Nucleus accumbens (tissue), 56 donors: ENCODE data around the gene ART1.
"Not testable (repeated sequence)": the region's sequence is repeated elsewhere in the genome, so short reads cannot be mapped to it uniquely, and the experiment has no call there.

Experiments
- DNase-seq, 56 donors: peaks; one replicate each; lab custom pipeline; 2025; lab: John Stamatoyannopoulos, UW

The ART1 gene

GRCh38 chr11:3644817-3645235 is at the start of gene ART1:
TSS of gene ART1 (plus strand) at chr11:3645128. CDS start at chr11:3659214, 14,086 bp downstream.
- DNase-seq = peak in 1 of 56 donors; percentile 2

- not testable (repeated sequence) for DNase-seq
Measured at GRCh38 chr11:3597743-3598142, 47.2 kb upstream of the ART1 start.

- not testable (repeated sequence) for DNase-seq
Measured at GRCh38 chr11:3600201-3600600, 44.7 kb upstream of the ART1 start.

- DNase-seq = no peak
Measured at GRCh38 chr11:3604167-3604566, 40.8 kb upstream of the ART1 start.

GRCh38 chr11:3605283-3605662 is 39.7 kb upstream of the ART1 start:
- no peak for DNase-seq

- no peak for DNase-seq
Measured at GRCh38 chr11:3605771-3606203, 39.1 kb upstream of the ART1 start.

- DNase-seq = no peak
Measured at GRCh38 chr11:3609416-3610265, 35.3 kb upstream of the ART1 start.

GRCh38 chr11:3610846-3611245 is 34.1 kb upstream of the ART1 start:
- no peak for DNase-seq

- DNase-seq = no peak
Measured at GRCh38 chr11:3611976-3612678, 32.8 kb upstream of the ART1 start.

GRCh38 chr11:3613998-3614741 is 30.8 kb upstream of the ART1 start:
- no peak for DNase-seq

GRCh38 chr11:3614742-3615171 is 30.2 kb upstream of the ART1 start:
- no peak for DNase-seq

- DNase-seq = no peak
Measured at GRCh38 chr11:3615998-3616397, 28.9 kb upstream of the ART1 start.

- DNase-seq = no peak
Measured at GRCh38 chr11:3616721-3617460, 28.0 kb upstream of the ART1 start.

- DNase-seq = no peak
Measured at GRCh38 chr11:3617990-3618389, 26.9 kb upstream of the ART1 start.

GRCh38 chr11:3622521-3622920 is 22.4 kb upstream of the ART1 start:
- DNase-seq = no peak

- no peak for DNase-seq
Measured at GRCh38 chr11:3623121-3623520, 21.8 kb upstream of the ART1 start.

- DNase-seq = no peak
Measured at GRCh38 chr11:3623767-3624458, 21.0 kb upstream of the ART1 start.

GRCh38 chr11:3626250-3626960 is 18.5 kb upstream of the ART1 start:
- peak in 10 of 56 donors; percentile 7 to 46 (median 10) for DNase-seq

- DNase-seq = no peak
Measured at GRCh38 chr11:3627291-3627690, 17.6 kb upstream of the ART1 start.
